Lower leg skin (tissue), 3 donors: ENCODE results near the gene ACTRT2.

ENCODE experiments used
- POLR2A ChIP-seq, 2 donors: fragments of 450-650 bp; IDR thresholded peaks; one replicate each; pipeline ENCODE4 v1.6.1; 2016 to 2017; ENCODE audit warnings: antibody characterized with exemption in 2 of 2, mild to moderate bottlenecking in 1 of 2, moderate library complexity in 1 of 2
- TF ChIP-seq, protein P1 (sequence below), 3 donors: fragments of 450-650 bp; IDR thresholded peaks; one replicate each; pipeline ENCODE4 v1.5.1; 2016; ENCODE audit warnings: antibody characterized with exemption in 3 of 3, mild to moderate bottlenecking in 3 of 3, moderate library complexity in 2 of 3

DNA sequence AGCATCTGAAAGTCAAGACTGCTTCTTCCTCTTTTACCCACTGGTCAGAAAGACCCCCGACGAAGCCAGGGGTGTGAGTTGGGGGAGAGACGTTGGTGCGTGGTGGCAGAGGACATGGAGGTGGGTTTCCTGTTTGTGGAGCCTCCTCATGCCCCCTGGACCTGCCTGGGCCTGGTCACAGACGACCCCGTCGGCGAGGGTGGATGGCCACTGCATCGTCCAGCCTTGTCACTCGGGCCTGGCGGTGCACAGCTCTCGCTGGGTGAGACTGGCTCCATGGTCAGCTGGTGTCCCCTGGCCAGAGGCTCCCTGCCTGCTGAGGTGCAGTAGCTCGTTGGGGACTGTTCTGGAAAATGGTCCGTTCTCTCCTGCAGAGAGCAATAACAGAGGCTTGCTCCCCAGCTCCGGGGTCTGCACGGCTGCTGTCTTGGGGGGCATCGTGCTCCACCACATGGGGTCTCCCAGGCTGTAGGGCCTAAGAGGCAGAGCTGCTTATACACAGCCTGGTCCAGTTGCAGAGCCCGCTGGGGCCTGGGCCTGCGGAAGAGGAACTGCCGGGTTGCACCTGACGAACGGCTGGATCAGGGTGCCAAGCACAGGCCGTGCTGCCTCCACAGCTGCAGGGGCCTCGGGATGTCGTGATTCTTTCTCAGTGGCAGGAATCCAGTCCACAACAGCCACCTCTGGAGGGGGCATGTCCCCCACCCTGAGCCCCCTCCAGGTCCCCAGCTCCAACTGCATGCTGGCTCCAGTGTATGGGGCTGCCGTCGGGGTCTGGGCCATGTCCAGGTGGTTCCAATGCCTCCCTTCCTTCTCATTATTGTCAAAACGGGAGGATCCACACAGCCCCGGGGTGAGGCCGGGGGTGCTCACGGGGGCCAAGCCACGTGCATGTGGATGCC, 18.0 kb upstream of the ACTRT2 start:
- TF ChIP-seq, protein P1, sequence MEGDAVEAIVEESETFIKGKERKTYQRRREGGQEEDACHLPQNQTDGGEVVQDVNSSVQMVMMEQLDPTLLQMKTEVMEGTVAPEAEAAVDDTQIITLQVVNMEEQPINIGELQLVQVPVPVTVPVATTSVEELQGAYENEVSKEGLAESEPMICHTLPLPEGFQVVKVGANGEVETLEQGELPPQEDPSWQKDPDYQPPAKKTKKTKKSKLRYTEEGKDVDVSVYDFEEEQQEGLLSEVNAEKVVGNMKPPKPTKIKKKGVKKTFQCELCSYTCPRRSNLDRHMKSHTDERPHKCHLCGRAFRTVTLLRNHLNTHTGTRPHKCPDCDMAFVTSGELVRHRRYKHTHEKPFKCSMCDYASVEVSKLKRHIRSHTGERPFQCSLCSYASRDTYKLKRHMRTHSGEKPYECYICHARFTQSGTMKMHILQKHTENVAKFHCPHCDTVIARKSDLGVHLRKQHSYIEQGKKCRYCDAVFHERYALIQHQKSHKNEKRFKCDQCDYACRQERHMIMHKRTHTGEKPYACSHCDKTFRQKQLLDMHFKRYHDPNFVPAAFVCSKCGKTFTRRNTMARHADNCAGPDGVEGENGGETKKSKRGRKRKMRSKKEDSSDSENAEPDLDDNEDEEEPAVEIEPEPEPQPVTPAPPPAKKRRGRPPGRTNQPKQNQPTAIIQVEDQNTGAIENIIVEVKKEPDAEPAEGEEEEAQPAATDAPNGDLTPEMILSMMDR (IDR thresholded peaks at IDR 0.05), result no peak
- no peak for TF ChIP-seq POLR2A (IDR thresholded peaks at IDR 0.05)
